GM12873 (cell line): ENCODE measurements around the gene TMEM100.

Source experiments
- CTCF ChIP-seq: IDR thresholded peaks from 2 replicates; pipeline ENCODE4 v1.5.1; 2012; ENCODE audit warnings: low read depth, mild to moderate bottlenecking, moderate library complexity, low read length, control low read depth; ENCODE audit not compliant: insufficient read depth; ENCODE audit errors: missing control alignments

TMEM100 gene

DNA sequence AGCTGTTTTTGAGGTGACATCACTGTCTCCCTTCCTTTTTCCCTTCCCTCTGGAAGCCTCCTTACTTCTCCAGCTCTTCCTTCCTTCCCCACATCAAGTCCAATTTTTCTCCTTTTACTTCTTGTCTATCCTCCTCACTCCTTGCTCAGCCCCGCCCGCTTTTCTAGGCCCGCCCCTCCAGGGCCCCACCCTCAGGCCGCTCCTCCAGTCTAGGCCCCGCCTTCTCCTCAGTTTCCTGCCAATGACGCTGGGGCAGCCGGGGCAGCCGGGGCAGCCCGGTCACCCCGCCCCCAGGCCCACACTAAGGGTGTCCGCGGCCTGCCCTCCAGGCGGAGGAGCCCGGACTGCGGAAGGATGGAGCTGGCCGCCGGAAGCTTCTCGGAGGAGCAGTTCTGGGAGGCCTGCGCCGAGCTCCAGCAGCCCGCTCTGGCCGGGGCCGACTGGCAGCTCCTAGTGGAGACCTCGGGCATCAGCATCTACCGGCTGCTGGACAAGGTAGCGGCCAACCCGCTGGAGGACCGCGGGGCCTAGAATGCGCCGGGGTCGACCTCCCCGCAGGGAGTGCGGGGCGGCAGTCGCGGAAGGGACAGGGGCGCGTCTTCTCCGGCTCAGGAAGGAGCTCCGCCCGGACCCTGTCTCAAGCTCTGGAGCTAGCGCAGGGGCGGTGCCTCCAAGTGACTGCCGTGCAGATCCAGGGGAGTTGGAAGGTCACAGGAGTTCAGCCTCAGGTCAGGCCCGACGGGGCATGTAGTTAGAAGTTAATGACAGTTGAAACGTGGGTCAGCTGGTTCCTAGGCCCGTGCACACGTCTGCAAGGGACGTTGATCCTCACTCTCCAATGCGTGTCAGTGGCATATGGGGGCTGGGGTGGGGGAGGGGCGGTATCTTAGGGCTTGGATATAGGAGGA lies 28.3 kb upstream of the TMEM100 start, which contains the start of gene PCTP:
Gene PCTP (plus strand): TSS at position 302 of the 908 bp plus-strand sequence. CDS start 53 bp downstream, at position 355.
- TF ChIP-seq CTCF, result peak; percentile 51

- no peak for TF ChIP-seq CTCF
Measured at GRCh38 chr17:55749985-55750384, 27.3 kb upstream of the TMEM100 start.

GRCh38 chr17:55748841-55749240 lies 26.2 kb upstream of the TMEM100 start:
- no peak for TF ChIP-seq CTCF

GRCh38 chr17:55747209-55747608 lies 24.5 kb upstream of the TMEM100 start:
- no peak for TF ChIP-seq CTCF

- no peak for TF ChIP-seq CTCF
Measured at GRCh38 chr17:55746466-55746865, 23.8 kb upstream of the TMEM100 start.

GRCh38 chr17:55745258-55745657 lies 22.6 kb upstream of the TMEM100 start:
- TF ChIP-seq CTCF, result no peak

- no peak for TF ChIP-seq CTCF
Measured at GRCh38 chr17:55743103-55743679, 20.5 kb upstream of the TMEM100 start.
